Endothelial cell (in vitro differentiated cells): ENCODE results near the gene MIA. TPM values are rescaled to one million over a fixed set of nuclear protein-coding genes. Genes with fewer than 3 reads are reported as not detected.

Source experiments
- DNase-seq: peaks from one replicate; pipeline ENCODE4 v3.0.0; 2021; ENCODE audit warnings: low spot score
- H3K27ac Mint-ChIP-seq: one replicate; pipeline ENCODE4 v1.8.0; 2021; ENCODE audit warnings: mixed read lengths, inconsistent platforms; ENCODE audit not compliant: unreplicated experiment
- H3K27me3 Mint-ChIP-seq: one replicate; pipeline ENCODE4 v1.8.0; 2021; ENCODE audit warnings: mild to moderate bottlenecking, moderate library complexity, mixed read lengths, inconsistent platforms; ENCODE audit not compliant: unreplicated experiment
- H3K36me3 Mint-ChIP-seq: one replicate; pipeline ENCODE4 v1.8.0; 2021; ENCODE audit warnings: mild to moderate bottlenecking, low read depth, mixed read lengths, inconsistent platforms; ENCODE audit not compliant: unreplicated experiment
- H3K4me1 Mint-ChIP-seq: one replicate; pipeline ENCODE4 v1.8.0; 2021; ENCODE audit warnings: mild to moderate bottlenecking, mixed read lengths, inconsistent platforms; ENCODE audit not compliant: unreplicated experiment
- H3K4me3 Mint-ChIP-seq: one replicate; pipeline ENCODE4 v1.8.0; 2021; ENCODE audit warnings: mild to moderate bottlenecking, mixed read lengths, inconsistent platforms; ENCODE audit not compliant: unreplicated experiment
- H3K9me3 Mint-ChIP-seq: one replicate; pipeline ENCODE4 v1.8.0; 2021; ENCODE audit warnings: mixed read lengths, inconsistent platforms; ENCODE audit not compliant: unreplicated experiment
- total RNA-seq: library from RNA; stranded (reverse); fragmentation: NEBNext Ultra II Directional; extraction: Animal tissue kit (Norgen Biotek cat#: 25700); gene quantifications from one replicate; pipeline ENCODE4 v1.2.1, GENCODE V29; 2021; ENCODE audit not compliant: unreplicated experiment
- TF ChIP-seq, protein P1 (sequence below): fragments of 200-600 bp; sonication (generic); IDR thresholded peaks from one replicate; pipeline ENCODE4 v1.5.0; 2021; ENCODE audit warnings: antibody characterized with exemption; ENCODE audit not compliant: unreplicated experiment

The MIA gene
- total RNA-seq, 1 donor from 2014 or later: not detected

DNA sequence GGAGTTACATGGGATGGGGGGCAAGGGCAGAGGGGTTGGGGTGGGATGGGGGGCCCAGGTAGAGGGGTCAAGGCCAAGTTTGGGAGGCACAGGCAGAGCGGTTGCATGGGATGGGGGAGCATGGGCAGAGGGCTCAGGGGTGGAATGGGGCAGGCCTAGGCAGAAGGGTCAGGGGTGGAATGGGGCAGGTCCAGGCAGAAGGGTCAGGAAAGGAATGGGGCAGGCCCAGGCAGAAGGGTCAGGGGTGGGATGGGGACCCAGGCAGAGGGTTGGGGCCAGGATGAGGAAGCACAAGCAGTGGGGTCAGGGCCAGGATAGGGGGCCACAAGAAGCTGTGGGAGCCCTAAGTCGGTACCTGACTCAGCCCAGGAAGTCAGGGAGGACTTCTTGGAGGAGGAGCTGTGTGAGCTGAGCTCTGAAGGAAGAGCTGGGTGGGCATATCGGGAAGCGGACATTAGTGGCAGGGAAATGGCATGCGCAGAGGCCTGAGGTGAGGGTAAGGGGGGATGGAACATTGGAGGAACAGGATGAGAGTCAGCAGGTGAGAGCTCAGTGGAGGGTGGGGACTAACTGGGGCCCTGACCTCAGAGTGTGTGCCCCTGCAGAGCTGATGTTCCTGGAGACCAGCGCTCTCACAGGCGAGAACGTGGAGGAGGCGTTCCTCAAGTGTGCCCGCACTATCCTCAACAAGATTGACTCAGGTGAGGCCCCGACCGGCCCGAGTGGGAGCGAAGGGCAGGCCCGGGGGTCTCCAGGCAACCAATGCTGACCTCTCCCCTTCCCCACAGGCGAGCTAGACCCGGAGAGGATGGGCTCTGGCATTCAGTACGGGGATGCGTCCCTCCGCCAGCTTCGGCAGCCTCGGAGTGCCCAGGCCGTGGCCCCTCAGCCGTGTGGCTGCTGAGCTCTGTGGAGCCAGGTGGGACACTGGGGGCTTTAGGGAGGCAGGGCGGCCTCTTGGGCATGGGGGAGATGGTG lies 11.0 kb downstream of the MIA start:
- Mint-ChIP-seq H3K27me3 (peaks cover 21% of the 10 kb centered on the region), H3K4me3 (no peak overlapping the region), H3K27ac (no peak overlapping the region), H3K4me1 (peaks cover 6% of the 10 kb centered on the region), H3K36me3 (peaks cover 12% of the 10 kb centered on the region), H3K9me3 (no peaks in the 10 kb centered on the region)
- TF ChIP-seq, protein P1, sequence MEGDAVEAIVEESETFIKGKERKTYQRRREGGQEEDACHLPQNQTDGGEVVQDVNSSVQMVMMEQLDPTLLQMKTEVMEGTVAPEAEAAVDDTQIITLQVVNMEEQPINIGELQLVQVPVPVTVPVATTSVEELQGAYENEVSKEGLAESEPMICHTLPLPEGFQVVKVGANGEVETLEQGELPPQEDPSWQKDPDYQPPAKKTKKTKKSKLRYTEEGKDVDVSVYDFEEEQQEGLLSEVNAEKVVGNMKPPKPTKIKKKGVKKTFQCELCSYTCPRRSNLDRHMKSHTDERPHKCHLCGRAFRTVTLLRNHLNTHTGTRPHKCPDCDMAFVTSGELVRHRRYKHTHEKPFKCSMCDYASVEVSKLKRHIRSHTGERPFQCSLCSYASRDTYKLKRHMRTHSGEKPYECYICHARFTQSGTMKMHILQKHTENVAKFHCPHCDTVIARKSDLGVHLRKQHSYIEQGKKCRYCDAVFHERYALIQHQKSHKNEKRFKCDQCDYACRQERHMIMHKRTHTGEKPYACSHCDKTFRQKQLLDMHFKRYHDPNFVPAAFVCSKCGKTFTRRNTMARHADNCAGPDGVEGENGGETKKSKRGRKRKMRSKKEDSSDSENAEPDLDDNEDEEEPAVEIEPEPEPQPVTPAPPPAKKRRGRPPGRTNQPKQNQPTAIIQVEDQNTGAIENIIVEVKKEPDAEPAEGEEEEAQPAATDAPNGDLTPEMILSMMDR: no peak
- no peak for DNase-seq

DNA sequence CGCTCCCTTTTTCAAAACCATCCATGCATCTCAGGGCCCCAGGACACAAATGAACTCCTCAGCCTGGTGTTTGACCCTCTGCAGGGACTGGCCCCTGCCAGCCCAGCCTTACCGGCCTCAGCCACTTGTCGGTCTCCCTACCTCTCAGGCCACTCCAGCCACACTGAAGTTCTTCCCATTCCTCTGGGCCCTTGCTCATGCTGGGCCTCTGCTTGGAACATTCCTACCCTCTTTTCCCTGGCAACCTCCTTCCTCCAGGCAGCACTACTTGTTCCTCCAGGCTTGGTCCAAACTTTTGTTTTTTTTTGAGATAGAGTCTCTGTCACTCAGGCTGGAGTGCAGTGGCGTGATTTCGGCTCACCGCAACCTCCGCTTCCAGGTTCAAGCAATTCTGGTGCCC lies 16.0 kb downstream of the MIA start:
- H3K9me3 Mint-ChIP-seq: no peaks in the 10 kb centered on the region
- TF ChIP-seq, protein P1: no peak
- no peak for DNase-seq
- no peak overlapping the region for H3K27ac Mint-ChIP-seq
- peaks cover 6% of the 10 kb centered on the region for H3K4me1 Mint-ChIP-seq
- H3K36me3 Mint-ChIP-seq: peaks cover 13% of the 10 kb centered on the region
- H3K27me3 Mint-ChIP-seq: peaks cover 11% of the 10 kb centered on the region
- H3K4me3 Mint-ChIP-seq: peak overlapping the region; percentile 12

DNA sequence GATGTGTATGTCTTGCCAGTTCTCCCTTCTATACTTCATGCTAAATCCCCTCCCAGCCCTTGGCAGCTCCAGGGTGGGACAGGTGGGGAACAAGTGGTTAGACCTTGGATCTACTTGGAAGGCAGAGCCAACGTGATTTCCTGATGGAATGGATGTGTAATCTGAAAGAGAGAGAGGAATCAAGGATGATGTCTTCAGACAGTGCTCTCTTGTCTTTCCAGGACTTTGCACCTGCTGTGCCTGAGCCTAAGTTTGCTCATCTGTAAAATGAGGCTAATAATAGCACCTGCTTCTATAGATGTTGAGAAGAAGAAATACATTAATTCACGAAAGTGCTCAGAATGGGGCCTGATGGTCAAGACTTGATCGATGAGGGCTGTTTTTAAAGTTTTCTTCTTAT lies 16.7 kb downstream of the MIA start:
- Mint-ChIP-seq H3K27me3 (peaks cover 9% of the 10 kb centered on the region), H3K27ac (no peak overlapping the region), H3K36me3 (peaks cover 13% of the 10 kb centered on the region), H3K4me3 (no peak overlapping the region), H3K4me1 (peaks cover 6% of the 10 kb centered on the region), H3K9me3 (no peaks in the 10 kb centered on the region)
- TF ChIP-seq, protein P1: no peak
- no peak for DNase-seq

DNA sequence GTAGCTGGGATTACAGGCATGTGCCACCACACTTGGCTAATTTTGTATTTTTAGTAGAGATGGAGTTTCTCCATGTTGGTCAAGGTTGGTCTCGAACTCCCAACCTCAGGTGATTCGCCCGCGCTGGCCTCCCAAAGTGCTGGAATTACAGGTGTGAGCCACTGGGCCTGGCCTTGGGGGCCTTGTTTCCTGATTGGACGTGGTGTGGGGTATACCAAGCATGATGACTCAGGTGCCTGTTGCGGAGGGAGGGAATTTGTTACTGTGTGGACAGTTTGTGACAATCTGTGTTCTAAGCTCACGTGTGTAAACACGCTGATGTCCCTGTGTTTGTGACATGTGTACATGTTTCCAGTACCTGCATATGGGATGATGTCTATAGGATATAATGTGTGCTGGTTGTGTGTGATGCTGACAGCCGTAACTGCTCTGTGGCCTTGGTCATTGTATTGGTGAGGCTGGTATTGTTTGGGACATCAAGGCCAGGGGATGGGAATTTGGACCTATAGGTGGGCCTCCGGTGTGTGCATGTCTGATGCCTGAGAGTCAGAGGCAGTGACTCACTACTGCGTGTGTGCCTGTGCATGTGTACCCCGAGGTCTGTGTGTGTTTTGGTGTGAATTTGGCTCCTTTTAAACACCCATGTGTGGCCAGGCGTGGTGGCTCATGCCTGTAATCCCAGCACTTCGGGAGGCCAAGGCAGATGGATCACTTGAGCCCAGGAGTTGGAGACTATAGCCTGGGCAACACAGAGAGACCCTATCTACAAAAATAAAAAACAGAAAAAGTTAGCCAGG lies 22.0 kb downstream of the MIA start:
- Mint-ChIP-seq H3K9me3 (no peaks in the 10 kb centered on the region), H3K4me3 (peak overlapping the region; percentile 84), H3K27ac (peak overlapping the region; percentile 70), H3K27me3 (peaks cover 9% of the 10 kb centered on the region), H3K4me1 (peaks cover 26% of the 10 kb centered on the region), H3K36me3 (peaks cover 17% of the 10 kb centered on the region)
- DNase-seq: no peak
- TF ChIP-seq, protein P1: no peak
